Measurements from ENCODE around the gene PRKX.
"Not testable (repeated sequence)": the region's sequence is repeated elsewhere in the genome, so short reads cannot be mapped to it uniquely, and the experiment has no call there.

Gene PRKX

GRCh38 chrX:3707673-3708274 lies 5.7 kb downstream of the PRKX start:
- DNase-seq: not testable (repeated sequence)

- no peak for DNase-seq
Measured at GRCh38 chrX:3706481-3706880, 7.0 kb downstream of the PRKX start.

- not testable (repeated sequence) for DNase-seq
Measured at GRCh38 chrX:3703251-3703650, 10.2 kb downstream of the PRKX start.

- DNase-seq: not testable (repeated sequence)
Measured at GRCh38 chrX:3702095-3702494, 11.4 kb downstream of the PRKX start.

- not testable (repeated sequence) for DNase-seq
Measured at GRCh38 chrX:3701445-3701928, 12.0 kb downstream of the PRKX start.

GRCh38 chrX:3699821-3700381 lies 13.5 kb downstream of the PRKX start:
- DNase-seq: no peak

- DNase-seq: no peak
Measured at GRCh38 chrX:3697701-3698279, 15.7 kb downstream of the PRKX start.

GRCh38 chrX:3697220-3697684 lies 16.2 kb downstream of the PRKX start:
- DNase-seq: no peak

- no peak for DNase-seq
Measured at GRCh38 chrX:3695536-3695935, 17.9 kb downstream of the PRKX start.

- DNase-seq: no peak
Measured at GRCh38 chrX:3690140-3690539, 23.3 kb downstream of the PRKX start.

- not testable (repeated sequence) for DNase-seq
Measured at GRCh38 chrX:3683236-3683635, 30.2 kb downstream of the PRKX start.

- no peak for DNase-seq
Measured at GRCh38 chrX:3680459-3680858, 33.0 kb downstream of the PRKX start.

GRCh38 chrX:3679669-3680068 lies 33.8 kb downstream of the PRKX start:
- DNase-seq: no peak

- no peak for DNase-seq
Measured at GRCh38 chrX:3678328-3678727, 35.1 kb downstream of the PRKX start.

- no peak for DNase-seq
Measured at GRCh38 chrX:3674881-3675280, 38.6 kb downstream of the PRKX start.

- no peak for DNase-seq
Measured at GRCh38 chrX:3669841-3670475, 43.5 kb downstream of the PRKX start.

- no peak for DNase-seq
Measured at GRCh38 chrX:3666975-3667374, 46.5 kb downstream of the PRKX start.

GRCh38 chrX:3664921-3665320 lies 48.5 kb downstream of the PRKX start:
- no peak for DNase-seq

GRCh38 chrX:3663576-3664250 lies 49.7 kb downstream of the PRKX start:
- DNase-seq: not testable (repeated sequence)

- DNase-seq: no peak
Measured at GRCh38 chrX:3659761-3660160, 53.7 kb downstream of the PRKX start.

- DNase-seq: no peak
Measured at GRCh38 chrX:3655181-3655580, 58.3 kb downstream of the PRKX start.

- DNase-seq: no peak
Measured at GRCh38 chrX:3653111-3653510, 60.3 kb downstream of the PRKX start.

- no peak for DNase-seq
Measured at GRCh38 chrX:3651277-3651676, 62.2 kb downstream of the PRKX start.

All from activated CD4-positive, CD25-positive, alpha-beta regulatory T cell treated with anti-CD3 and anti-CD28 coated beads, Interleukin-2, amount 50 U/mL, for 72 hours (primary cell).